Lower leg skin (tissue), 4 donors: ENCODE measurements around the gene GPBP1L1. TPM values are rescaled to one million over a fixed set of nuclear protein-coding genes. Genes with fewer than 3 reads are reported as not detected.
"Not testable (repeated sequence)": the region's sequence is repeated elsewhere in the genome, so short reads cannot be mapped to it uniquely, and the experiment has no call there.

Source experiments
- DNase-seq, 2 donors: peaks; one replicate each; pipeline ENCODE4 v3.0.0-alpha.2; 2019; ENCODE audit warnings: low spot score in 2 of 2
- H3K4me3 ChIP-seq: fragments of 200-600 bp; sonication (generic); 2 replicates; pipeline ENCODE4 v1.5.1; 2017; ENCODE audit warnings: mild to moderate bottlenecking, low read depth; ENCODE audit not compliant: poor library complexity, severe bottlenecking
- POLR2A ChIP-seq, 2 donors: fragments of 450-650 bp; IDR thresholded peaks; one replicate each; pipeline ENCODE4 v1.6.1; 2016 to 2017; ENCODE audit warnings: antibody characterized with exemption in 2 of 2, mild to moderate bottlenecking in 1 of 2, moderate library complexity in 1 of 2
- WGBS, 2 donors: methylation state at CpG; one replicate each; pipeline ENCODE4 v1.1.5; 2018; 5-methylcytosine and 5-hydroxymethylcytosine counted together
- intact Hi-C: fragments of 100-400 bp; cut with DNase I; formaldehyde crosslinking; loops from one replicate; pipeline ENCODE4 v1.15.0; 2023; ENCODE audit warnings: low total_unique reads
- total RNA-seq, 4 donors: library from RNA; depleted of rRNA; stranded (reverse); fragments of >200 nt; gene quantifications; one replicate each; pipeline ENCODE4 v1.1.0, GENCODE V29; 2016
- TF ChIP-seq, protein P1 (sequence below), 3 donors: fragments of 450-650 bp; IDR thresholded peaks; one replicate each; pipeline ENCODE4 v1.5.1; 2016; ENCODE audit warnings: antibody characterized with exemption in 3 of 3, mild to moderate bottlenecking in 3 of 3, moderate library complexity in 2 of 3

The GPBP1L1 gene
- total RNA-seq, 4 donors from 2014 or later: 109 to 121 (median 111) TPM

DNA sequence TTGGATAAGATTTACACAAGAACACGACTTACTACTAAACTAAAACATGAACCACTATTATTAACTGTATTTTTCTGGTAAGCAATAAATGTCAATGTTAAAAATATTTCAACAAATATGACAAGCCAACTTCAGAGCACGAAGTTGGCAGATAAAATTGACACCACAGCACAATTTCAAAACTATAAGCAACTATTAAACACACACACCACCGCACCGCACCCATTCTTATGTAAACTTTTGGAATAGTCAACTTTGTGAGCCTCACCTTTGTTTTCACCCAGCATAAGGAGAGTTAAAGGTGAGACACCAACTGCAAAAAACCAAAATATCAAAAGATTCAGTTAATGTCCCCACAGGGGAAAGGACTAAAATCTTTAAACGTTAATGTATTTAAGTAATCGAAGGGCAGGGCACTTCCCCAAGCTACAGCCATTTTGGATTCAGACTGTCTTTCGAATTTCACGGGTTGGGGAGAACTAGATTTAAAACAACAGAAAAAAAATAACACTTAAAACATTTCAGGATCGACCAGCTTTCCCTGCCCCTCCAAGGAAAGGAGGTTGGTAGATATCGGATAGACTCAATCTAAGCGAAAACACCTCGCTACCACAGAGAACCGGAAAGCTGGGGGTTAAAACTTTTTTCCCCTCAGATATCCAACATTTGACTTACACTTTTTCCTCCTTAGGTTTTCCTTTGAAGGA, 872 bp downstream of the GPBP1L1 start:
- TF ChIP-seq, protein P1, sequence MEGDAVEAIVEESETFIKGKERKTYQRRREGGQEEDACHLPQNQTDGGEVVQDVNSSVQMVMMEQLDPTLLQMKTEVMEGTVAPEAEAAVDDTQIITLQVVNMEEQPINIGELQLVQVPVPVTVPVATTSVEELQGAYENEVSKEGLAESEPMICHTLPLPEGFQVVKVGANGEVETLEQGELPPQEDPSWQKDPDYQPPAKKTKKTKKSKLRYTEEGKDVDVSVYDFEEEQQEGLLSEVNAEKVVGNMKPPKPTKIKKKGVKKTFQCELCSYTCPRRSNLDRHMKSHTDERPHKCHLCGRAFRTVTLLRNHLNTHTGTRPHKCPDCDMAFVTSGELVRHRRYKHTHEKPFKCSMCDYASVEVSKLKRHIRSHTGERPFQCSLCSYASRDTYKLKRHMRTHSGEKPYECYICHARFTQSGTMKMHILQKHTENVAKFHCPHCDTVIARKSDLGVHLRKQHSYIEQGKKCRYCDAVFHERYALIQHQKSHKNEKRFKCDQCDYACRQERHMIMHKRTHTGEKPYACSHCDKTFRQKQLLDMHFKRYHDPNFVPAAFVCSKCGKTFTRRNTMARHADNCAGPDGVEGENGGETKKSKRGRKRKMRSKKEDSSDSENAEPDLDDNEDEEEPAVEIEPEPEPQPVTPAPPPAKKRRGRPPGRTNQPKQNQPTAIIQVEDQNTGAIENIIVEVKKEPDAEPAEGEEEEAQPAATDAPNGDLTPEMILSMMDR (IDR thresholded peaks at IDR 0.05): no peak
- TF ChIP-seq POLR2A (IDR thresholded peaks at IDR 0.05): no peak
- no peak for DNase-seq
- intact Hi-C loops: no loop called here
- H3K4me3 ChIP-seq: peak overlapping the region; percentile 84
- WGBS, 2 donors: 0 to 1% methylated on average over 13 of the region's 13 CpGs

DNA sequence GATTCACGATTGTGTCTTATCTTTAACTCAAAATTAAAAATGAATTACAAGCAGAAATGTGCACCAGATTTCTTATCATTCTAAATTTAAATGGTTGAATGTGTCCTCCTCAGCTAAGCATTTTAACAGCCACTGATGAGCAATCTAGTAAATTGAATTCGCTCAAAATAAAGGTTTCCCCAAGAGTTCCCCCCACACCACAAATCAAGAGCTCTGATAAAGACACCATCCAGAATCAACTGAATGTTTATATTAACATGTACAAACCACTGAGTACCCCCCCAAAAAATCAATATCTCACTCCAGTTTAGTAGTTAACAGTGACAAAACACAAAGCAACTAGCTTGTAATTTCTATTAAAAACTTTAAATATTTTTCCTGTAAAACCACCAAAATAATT, 1.9 kb downstream of the GPBP1L1 start:
- WGBS, 2 donors: 34 to 42% methylated on average over 2 of the region's 2 CpGs
- no peak for DNase-seq
- no peak overlapping the region for H3K4me3 ChIP-seq
- intact Hi-C loops: no loop called here
- TF ChIP-seq POLR2A (IDR thresholded peaks at IDR 0.05): no peak
- TF ChIP-seq, protein P1 (IDR thresholded peaks at IDR 0.05): no peak

- no peak for TF ChIP-seq POLR2A (IDR thresholded peaks at IDR 0.05)
- TF ChIP-seq, protein P1 (IDR thresholded peaks at IDR 0.05): no peak
- no peak for DNase-seq
- WGBS, 2 donors: 77 to 82% methylated on average over 6 of the region's 6 CpGs
- H3K4me3 ChIP-seq: no peak overlapping the region
- intact Hi-C loops: no loop called here
Observed at GRCh38 chr1:45682942-45683341, 3.4 kb downstream of the GPBP1L1 start.

DNA sequence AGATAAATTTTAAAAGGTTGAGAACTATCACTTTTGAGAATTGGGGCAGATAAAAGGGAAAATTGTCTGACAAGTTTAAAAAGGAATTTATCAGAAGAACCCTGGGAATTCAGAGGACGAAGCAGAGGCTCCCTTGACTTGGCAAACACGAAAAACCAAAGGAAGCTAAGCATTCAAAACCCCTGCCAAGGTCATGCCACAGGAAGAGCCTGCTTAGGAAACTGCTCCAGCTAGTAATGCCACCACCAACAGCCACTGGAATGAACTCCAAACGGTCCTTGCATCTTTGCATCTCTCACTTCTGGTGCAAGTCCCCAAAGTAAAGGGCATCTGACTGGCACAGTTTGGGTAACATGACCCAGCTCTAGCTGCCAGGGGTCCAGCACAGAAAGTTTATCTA, 7.2 kb downstream of the GPBP1L1 start:
- DNase-seq: no peak
- 0 to 3% methylated on average over 3 of the region's 3 CpGs for WGBS, 2 donors
- intact Hi-C loops: no loop called here
- no peak overlapping the region for H3K4me3 ChIP-seq
- no peak for TF ChIP-seq POLR2A (IDR thresholded peaks at IDR 0.05)
- TF ChIP-seq, protein P1 (IDR thresholded peaks at IDR 0.05): no peak

GRCh38 chr1:45678489-45678888, 7.8 kb downstream of the GPBP1L1 start:
- no peak for DNase-seq
- TF ChIP-seq, protein P1 (IDR thresholded peaks at IDR 0.05): no peak
- no peak for TF ChIP-seq POLR2A (IDR thresholded peaks at IDR 0.05)
- no peak overlapping the region for H3K4me3 ChIP-seq
- intact Hi-C loops: no loop called here

DNA sequence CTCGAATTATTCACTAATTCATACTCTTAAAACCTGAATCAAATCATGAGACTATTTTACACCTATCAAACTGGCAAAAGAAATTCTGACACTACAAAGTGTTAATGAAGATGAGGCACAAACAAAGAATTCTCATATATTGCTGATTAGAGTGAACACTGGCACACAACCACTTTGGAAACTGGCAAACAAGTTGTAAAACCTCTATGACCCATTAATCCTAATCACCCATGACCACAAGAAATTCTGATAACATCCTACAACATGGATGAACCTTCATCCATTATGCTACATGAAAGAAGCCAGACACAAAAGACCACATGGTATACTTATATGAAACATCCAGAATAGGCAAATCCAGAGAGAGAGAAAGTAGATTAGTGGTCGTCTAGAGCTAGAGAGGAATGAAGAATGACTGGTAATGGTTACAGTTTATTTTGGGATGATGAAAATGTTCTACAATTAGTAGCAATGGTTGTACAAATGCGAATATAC, 8.5 kb downstream of the GPBP1L1 start:
- H3K4me3 ChIP-seq: no peak overlapping the region
- DNase-seq: no peak
- WGBS, 2 donors: 57 to 62% methylated on average over 3 of the region's 3 CpGs
- TF ChIP-seq POLR2A (IDR thresholded peaks at IDR 0.05): no peak
- TF ChIP-seq, protein P1 (IDR thresholded peaks at IDR 0.05): no peak
- intact Hi-C loops: no loop called here

DNA sequence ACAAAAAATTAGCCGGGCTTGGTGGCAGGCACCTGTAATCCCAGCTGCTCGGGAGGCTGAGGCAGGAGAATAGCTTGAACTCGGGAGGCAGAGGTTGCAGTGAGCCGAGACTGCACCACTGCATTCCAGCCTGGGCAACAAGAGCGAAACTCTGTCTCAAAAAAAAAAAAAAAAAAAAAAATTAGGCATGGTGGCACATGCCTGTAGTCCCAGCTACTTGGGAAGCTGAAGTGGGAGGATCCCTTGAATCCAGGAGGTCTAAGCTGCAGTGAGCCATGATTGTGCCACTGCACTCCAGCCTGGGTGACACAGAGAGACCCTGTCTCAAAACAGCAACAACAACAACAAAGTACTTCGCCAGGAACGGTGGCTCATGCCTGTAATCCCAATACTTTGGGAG, 9.8 kb downstream of the GPBP1L1 start:
- intact Hi-C loops, DNase-seq, H3K4me3 ChIP-seq: not testable (repeated sequence)
- WGBS, 2 donors: 74 to 81% methylated on average over 7 of the region's 7 CpGs
